Measurements from ENCODE around the gene IGSF21.

IGSF21 gene

DNA sequence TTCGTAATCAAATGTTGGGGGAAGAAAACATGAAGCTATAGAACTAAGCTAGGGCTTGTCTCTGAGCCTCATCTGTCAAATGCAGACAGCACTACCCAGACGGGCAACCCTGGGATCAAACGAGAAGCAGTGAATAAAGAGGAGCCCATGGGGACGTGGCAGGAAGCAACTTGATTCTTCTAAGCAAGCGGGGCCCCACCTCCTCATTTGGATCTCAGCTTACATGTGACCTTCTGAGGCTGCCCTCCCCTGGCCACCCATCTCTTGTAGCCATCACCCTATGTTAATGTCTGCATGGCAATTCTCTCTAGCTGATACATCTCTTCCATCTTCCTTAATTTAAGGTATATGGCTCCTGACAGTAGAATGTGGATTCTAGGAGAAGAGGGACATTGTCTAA lies 171.3 kb downstream of the IGSF21 start:
- DNase-seq = no peak

DNA sequence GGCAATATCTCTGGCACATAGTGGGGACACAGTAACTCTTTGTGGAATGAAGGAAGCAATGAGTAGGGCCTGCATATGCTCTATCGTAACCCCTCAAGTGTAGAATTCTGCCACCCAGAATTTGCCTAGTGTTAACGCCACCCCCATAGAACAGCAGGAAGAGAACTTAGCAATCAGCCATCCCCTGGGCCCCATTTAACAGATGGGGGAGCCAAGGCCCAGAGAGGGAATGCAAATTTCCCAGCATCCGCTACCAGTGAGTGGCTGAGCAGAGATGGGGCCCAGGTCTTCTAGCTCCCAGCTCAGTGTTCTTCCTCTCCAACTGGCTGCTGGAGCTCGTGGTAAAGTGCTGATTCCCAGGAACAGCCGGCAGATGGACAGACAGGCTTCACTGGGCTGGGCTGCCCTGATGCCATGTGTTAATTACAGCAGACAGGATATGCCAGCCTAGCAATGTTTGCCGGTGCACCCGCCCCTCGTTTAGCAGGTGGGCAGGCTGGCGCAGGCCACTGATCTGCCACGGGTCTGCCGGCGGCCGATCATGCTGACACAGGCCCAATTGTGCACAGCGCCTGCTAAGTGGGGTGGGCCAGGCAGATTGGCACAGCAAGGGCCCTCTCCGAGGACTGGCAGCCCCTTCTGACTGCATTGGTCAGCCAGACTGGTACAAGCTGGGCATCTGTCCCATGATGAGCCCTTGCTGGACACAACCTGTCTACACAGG lies 171.9 kb downstream of the IGSF21 start:
- DNase-seq = no peak

DNA sequence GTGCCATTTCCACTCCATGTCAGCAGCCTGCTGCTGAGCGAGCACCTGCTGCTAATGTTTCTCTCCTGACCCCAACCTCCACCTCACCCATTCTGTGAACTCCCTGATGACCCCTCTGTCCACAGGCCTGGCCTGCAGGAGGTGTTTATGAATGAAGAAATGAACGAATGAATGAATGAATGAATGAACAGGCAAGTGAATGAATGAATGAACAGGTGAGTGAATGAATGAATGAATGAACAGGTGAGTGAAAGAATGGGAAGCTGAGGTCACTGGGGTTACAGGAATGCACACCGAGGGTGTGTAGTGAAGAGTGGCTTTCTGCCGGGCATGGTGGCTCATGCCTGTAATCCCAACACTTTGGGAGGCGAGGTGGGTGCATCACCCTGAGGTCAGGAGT lies 173.4 kb downstream of the IGSF21 start:
- no peak for DNase-seq

DNA sequence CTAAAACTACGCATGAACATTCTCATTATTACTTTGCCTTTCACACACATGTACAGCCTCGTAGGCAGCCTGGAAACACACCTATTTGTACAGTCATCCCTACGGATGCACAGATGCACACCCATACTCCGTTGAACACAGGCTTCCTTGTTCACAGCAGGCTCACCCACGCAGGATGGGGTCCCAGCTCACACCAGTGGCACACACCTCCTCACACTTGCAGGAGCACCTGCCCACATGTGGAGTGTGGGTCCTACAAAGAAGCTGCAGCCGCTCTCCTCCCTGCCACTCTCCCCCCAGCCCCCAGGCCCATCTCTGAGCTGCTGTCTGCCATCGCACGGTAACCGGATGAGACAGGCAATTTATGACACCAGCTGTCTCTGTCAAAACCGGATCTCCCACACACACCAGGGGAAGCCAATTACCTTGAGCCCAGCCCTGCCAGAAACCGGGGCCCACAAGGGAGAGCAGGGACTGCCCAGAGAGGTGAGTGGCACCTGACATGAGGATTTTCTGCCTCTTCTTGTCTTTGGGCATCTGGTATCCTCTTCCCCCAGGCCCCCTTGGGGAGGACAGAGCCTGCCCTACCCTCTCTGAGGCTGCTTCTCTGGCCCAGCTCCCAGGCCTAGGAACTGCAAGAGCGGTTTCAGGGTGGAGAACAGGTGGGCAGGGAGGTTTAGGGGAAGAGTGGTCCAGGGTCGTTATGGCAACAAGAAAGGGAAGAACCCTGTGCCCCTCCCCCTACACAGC lies 175.4 kb downstream of the IGSF21 start:
- no peak for DNase-seq

DNA sequence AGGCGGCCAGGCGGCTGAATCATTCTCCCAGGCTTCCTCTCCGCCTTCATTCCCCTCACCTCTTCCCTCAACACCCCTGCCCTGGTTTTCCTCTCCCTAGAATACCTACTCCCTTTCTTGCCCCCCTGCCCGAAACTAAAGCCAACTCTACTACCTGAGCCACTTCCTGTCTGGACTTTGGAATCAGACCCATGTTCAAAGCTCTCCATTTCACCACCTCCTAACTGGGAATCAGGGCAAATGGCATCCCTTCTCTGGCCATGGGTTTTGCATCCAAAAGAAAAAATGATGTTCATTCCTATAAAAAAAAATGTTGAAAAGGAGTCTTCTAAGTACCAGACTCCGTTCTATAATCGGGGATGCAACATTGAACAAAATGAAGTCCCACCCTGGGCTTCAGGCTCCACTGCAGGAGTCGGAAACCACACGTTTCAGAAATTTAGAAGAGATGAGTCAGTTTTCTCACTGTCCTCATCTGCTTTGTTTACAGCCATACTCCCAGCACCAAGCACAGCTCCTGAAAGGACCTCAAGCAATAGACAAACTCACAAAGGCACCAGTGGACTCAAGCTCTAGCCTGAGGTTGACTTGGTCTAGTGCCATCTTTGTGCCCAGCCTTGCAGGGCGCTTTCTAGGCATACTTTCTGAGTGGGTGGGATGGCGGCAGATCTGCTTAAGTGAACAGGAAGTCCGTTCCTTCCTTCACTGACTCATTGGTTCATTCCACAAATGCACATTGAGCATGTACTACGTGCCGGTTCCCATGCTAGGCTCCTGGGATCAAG lies 176.2 kb downstream of the IGSF21 start:
- DNase-seq = no peak

DNA sequence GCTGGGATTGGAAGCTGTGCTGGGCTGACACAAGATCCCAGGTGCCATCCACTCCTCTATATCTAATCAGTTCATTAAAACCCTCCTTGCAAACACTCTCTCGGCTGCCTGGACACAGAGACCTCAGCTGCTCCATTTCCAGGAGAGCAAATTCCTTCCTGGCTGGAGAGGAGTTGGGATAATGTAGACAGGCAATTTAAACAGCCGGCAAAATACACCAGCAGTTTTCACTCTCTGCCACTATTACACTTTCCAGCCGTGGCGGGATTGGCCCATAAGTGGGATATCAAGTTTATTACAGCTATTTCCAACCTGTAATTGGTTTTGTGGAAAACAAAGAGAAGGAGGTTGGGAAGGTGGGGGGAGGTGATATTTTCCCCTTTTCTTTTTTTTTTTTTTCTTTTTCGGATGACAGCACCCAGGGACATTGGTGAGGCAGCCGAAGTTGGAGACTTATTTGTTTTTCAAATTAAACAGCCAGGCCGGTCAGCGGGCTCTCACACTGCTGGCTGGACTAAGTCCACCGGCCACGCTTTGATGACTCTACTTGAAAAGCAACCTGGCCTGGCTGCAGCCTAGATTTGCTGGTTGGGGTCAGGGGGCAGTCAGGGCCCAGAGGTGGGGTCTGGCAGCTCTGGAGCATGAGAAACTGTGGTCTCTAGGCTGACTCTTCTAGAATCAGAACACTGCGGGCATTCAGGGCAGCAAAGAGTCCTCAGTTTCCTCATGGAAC lies 177.4 kb downstream of the IGSF21 start:
- DNase-seq = no peak

DNA sequence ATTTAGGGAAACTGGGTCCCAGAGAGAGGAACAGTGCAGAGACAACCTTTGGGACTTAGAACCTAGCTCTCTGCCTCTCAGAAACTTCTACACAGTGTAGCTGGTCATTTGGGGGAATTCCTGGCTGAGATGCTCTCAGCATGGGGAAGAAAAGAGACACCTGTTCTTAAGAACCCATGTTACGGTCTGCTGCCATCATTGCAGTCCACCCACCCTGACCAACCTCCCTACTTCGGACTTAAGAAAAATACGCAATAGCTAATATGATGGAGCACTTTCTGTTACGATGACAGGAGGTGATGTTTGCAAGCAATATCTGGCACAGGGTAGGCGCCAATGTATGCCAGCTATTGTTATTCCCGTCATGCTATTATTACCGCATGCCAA lies 177.9 kb downstream of the IGSF21 start:
- no peak for DNase-seq

DNA sequence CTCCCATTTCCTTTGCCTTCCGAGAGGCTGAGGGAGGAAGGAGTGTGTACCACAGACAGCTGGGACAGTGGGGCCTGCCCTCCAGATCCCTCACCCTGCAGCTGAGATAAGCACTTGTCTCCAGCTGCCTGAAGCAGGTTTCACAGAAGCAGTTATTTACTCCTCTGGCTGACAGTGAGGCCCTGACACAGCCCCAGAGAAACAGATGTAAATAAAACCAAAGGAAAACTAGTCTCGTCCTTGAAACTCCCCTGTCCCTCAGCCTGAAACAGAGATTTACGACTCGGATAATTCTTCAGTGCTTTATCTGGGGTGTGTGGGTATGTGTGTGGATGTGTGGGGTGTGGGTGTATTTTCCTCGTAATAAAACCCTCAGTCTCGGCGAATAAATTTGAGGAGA lies 181.1 kb downstream of the IGSF21 start:
- peak; percentile 28 for DNase-seq

DNA sequence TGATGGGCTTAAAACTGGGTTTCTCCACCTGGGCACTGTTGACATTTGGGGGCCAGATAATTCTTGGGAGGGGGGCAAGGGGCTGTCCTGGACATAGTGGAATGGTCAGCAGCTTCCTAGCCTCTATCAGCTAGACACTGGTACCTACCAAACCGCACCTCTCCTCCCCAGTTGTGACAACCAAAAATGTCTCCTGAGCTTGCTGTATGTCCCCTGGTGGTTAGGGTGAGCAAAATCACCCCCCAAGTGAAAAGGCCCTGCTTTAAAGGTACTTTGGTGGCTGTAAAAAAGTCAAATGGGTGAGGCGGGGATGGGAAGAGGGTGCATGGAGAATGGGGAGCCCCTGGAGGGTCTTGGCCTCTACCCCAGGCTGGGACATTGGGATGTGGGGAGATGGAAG lies 182.0 kb downstream of the IGSF21 start:
- DNase-seq = no peak

DNA sequence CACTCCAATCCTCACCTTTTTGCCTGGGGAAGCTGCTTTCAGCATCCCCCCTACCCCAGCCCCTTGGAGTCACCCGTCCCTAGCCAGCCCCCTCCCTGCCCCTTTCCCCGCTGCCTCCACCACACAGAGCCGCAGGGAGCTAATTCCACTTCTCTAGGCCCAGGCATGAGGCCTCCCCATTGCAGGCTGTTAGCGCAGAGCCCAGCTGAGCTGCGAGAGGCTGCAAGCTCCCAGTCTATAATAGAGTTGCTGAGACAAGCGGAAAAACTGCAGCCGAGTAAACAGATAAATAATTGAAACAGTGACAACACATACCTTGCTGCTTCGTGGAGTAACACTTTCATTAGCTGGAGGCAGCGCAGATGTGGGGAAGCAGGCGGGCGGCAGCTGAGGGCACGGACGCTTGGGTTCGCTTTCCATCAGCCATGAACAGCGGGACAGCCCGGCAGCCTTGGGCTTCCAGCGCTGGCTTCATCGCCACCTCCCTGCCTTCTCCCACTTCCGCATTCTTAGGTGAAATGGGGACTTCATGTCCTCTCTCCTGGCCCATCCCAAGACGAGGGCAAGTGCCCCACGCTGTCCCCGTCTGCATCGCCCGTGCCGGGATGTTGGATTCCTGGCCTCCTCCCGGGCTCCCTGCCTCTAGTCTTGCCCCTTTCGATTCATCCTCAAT lies 183.3 kb downstream of the IGSF21 start:
- DNase-seq = no peak

DNA sequence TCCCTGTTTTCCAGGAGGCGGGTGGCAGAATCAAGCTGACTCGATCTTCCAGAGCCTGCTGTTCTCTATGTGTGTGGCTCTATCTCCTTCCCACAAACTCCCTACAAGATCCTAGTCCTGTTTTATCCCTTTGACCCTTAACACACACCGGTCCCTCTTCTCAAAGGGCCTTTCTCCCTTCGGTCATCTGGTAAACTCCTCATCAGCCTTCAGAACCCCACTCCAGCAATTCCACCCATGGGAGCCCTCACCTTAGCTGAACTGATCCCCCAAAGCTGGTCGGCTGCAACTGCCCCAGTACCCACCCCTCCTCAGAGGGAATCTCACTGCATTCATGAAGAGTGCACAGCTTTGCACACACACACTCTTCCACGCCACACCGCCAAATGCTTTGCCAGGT lies 184.9 kb downstream of the IGSF21 start:
- no peak for DNase-seq

DNA sequence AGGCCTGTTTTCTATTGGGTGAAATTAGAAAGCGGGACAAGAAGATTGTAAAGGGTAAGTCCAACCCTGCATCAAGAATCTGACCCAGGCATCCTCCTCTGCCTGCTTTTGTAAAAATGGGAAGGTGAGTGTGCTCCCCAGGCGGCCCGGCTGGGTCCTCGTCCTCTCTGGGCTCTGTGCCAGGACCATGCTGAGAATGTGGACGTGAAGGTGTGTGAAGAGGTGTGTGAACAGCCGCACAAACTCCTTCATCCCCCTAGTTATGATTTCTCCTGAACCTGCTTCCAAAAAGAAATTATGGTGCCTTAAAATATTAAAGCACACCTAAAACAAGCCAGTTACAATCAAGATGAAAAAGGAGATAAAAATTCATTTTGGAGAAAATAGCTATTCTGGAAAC lies 185.7 kb downstream of the IGSF21 start:
- DNase-seq = no peak

DNA sequence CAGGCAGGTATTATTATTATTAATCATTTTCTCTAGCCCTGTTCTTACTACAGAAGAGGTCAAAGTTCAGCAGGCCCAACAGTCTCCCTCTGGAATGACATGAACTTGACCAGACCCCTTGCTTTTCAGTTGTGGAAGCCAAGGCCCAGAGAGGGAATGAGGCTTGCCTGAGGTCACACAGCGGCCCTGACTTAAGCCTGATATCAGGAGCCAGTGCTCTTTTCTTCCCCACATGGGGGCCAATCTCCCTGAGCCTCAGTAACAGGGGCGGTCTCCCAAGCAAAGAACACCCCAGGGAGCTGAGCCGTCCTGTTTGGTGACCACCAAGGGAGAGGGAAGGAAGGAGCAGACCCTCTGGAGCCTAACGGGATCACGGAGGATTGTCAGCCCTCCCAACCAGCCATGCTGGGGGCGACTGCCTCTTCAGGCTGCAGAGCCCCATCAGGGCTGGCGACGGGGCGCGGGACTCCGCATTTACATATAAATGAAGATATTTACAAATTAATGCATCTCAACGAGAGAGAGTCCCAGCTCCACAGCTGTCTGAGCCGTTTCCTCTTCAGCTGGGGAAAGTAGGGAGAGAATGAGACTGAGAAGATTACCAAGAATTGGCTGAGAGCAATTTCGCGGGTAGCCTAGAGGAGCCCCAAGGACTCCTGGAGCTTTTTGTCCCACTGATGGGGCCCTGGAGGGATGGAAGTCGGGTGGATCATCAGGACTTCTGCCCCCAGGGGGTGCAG lies 187.0 kb downstream of the IGSF21 start:
- no peak for DNase-seq

DNA sequence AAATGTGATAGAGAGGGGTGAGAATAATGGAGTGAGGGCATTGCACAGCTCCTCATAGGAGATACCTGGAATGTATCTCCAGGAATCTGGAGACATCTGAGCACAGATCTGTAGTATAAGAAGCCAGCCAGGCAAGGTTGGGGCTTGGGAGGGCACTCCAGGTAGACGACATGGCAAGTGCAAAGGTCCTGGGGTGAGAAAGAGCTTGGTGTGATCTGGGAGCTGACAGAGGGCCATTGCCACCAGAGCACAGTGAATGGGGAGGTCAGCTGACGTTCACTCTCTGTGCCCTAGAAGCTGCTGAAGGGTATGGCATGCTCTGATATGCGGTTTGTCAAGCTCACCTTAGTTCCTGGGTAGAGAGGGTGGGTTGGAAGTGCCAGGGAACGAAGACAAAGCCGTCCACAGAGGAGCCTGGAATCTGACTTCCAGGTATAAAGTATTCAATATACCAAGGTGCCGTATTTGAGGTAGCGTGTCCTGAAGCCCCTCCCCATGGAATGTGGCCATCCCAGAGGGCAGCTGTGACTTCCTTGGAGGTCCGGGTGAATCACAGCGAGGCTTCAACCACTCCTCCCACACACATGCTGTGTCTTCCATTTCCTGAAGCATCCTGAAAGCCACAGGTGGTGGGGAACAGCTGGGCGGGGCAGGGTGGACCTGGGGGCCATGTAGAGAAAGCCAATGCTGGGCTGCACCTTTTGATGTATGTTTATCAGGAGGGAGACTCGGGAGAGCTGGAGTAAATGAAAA lies 190.5 kb downstream of the IGSF21 start:
- no peak for DNase-seq

DNA sequence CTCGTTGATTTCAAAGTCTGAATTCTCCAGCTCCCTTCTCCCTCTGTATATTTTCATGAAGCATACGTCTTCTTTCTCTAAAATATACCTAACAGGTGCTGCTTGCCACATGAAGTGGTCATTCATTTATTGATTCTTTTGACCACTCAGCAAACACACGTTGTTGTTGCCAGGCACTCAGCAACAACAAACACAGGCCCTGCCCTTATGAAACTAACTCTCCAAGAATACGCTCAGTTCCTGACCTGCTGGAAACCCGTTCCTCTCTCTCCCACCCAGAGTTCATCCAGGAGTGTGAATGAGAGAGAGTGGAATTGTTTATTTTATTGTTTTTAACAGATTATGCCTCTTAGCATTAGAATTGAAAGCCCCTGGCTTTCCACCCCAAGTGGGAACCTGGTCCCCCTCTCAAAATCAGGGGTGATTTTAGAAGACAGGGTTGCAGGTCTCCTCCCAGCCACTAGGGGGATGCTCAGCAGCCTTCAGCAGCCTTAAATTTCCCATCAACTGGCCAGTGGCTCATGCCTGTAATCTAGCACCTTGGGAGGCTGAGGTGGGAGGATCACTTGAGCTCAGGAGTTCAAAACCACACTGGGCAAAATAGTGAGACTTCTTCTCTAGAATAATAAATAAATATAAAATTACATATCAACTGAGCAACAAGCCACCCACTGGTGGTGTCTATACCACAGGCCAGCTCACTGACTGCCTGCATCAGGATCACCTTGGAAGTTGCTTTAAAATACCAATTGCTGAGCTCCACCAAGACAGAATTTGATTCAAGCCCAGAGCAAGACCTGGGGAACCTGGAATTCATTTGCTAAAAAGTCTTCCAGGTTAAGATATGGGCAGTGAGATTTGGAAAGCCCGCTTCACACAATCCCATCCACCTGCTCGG lies 192.1 kb downstream of the IGSF21 start:
- peak; percentile 62 for DNase-seq

DNA sequence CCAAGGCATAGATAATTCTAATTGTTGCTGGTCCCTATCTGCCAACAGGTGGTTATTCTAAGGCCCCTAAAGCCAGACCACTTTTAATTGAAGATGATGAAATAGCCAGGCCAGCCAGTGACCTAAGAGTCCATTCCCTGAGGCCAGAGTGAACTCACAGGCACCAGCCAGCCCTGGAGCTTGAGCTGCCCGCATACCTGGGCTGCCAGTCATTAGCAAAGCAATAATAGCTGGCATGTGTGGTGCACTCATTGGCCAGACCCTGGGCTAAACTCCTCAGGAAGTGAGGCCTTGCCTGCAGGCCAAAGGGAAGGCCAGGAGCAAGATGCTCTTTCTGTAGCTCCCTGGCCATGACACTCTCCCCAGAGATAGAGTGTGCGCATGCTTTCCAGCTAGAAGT lies 192.8 kb downstream of the IGSF21 start:
- DNase-seq = no peak

DNA sequence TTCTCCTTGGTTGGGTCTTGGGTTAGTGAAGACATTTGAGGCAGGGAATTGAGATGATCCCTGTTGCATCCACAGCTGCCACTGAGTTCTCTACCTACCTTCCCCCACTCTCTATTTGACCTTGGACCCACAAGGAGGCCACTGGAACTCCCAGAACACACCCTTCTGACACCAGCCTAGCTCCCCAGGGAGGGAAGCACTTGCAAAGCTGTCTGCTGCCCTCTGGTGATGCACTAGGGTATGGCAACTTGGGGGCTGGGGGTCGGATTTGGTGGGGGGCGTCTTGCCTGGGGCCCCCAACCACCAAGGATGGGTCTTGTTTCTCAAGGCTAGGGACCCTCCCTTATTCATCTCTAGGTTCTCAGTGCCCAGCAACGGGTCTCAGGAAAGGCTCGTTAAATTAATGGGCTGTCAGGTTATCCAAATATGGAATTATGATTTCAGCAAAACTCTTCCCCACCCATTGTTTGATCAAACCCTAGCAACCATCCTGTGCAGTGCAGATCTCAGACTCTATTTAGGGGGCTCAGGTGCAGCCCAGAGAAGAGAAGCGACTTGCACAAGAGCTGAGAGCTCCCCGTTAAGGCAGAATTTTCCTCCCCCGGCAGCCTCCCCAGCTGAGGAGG lies 195.3 kb downstream of the IGSF21 start:
- no peak for DNase-seq

DNA sequence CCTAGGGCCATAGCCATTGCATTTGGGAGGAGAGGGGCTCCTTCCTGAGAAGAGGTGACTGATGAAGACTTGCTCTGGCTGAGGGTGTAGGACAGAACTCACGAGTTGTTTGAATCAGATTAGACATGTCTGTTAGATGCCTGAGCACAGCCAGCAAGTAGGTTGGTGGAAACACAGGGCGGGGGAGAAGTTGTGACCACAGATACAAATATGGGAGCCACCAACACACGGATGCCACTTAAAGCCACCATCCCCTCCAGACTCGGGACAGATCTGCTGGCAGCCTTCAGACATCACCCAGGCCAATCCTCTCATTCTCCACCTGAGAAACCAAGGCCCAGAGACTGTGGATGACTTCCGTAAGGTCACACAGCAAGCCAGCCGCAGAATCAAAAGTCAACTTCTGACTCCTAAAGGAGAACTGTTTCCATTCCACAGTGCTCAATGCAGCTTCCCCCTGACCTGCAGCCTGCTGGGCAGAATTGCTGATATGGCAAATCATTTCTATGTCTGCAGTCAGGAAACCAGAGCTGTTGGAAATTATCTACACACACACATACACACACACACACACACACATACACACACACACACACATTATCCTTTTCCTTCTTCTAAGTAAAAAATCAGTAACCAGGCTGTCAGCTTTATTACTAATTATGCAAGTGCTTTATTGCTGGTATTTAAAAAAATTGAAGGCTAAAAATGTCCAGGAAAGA lies 196.7 kb downstream of the IGSF21 start:
- DNase-seq = no peak
